Epithelial cell of esophagus (primary cell): Measurements from ENCODE around the gene TBRG4.

Source experiments
- DNase-seq: peaks from one replicate; pipeline ENCODE4 v3.0.0; 2010; ENCODE audit warnings: low read depth
- H3K4me3 ChIP-seq: 2 replicates; pipeline ENCODE4 v1.5.1; 2011; ENCODE audit warnings: mild to moderate bottlenecking, low read length, control low read depth
- CTCF ChIP-seq: IDR thresholded peaks from 2 replicates; pipeline ENCODE4 v1.5.1; 2011; ENCODE audit warnings: low read depth, mild to moderate bottlenecking, low read length, control low read depth, inconsistent platforms; ENCODE audit not compliant: insufficient read depth; ENCODE audit errors: missing control alignments

TBRG4 gene

GRCh38 chr7:45073786-45074527 is 37.5 kb downstream of the TBRG4 start:
- no peak for TF ChIP-seq CTCF
- DNase-seq = peak; percentile 13
- H3K4me3 ChIP-seq = no peak overlapping the region

- H3K4me3 ChIP-seq = no peak overlapping the region
- no peak for TF ChIP-seq CTCF
- DNase-seq = no peak
Measured at GRCh38 chr7:45073031-45073785, 38.3 kb downstream of the TBRG4 start.

- no peak for DNase-seq
- no peak overlapping the region for H3K4me3 ChIP-seq
- no peak for TF ChIP-seq CTCF
Measured at GRCh38 chr7:45072131-45073030, 39.1 kb downstream of the TBRG4 start.

DNA sequence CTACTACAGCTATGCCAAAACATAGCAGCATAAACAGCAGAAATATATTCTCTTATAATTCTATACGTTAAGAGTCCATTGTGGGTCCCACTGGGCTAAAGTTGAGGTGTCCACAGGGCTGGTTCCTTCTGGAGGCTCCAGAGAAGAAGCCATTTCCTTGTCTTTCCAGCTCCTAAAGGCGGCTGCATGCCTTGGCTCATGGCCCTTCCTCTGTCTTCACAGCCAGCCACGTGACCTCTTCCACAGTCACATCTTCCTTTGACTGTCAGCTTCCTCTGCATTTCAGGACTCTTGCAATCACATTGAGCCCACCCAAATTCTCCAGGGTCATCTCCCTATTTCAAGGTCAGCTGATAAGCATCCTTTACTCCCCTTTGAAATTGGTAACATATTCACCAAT is 40.0 kb downstream of the TBRG4 start:
- H3K4me3 ChIP-seq = no peak overlapping the region
- no peak for TF ChIP-seq CTCF
- no peak for DNase-seq

DNA sequence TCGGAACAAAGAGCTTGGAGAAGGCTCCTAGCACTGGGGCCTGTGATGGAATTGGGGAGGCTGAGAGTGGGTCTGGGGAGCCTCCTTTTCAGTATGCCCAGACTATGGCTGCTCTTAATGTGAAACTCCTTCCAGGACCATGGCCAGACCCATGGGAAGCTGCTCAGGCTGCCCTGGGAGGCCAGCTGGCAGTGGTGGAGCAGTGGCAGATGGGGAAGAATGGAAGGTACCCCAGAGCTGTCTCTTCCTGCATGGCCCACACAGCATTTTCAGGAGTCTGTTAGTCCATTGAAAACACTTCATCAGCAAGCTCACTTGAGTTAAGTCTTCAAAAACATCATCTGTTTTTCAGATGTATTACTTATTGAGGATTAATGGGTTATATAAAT is 41.2 kb downstream of the TBRG4 start:
- H3K4me3 ChIP-seq = no peak overlapping the region
- no peak for DNase-seq
- no peak for TF ChIP-seq CTCF

GRCh38 chr7:45069444-45070253 is 41.8 kb downstream of the TBRG4 start:
- peak; percentile 7 for TF ChIP-seq CTCF
- DNase-seq = no peak
- H3K4me3 ChIP-seq = no peak overlapping the region
